H1 (cell line): Measurements from ENCODE around the gene FDXACB1. TPM values are rescaled to one million over a fixed set of nuclear protein-coding genes. Genes with fewer than 3 reads are reported as not detected.

Source experiments
- CHD7 ChIP-seq: fragments of 300-600 bp; sonication (generic); IDR thresholded peaks from 2 replicates; pipeline ENCODE4 v1.7.1; 2012; ENCODE audit warnings: low read length, moderate library complexity, mild to moderate bottlenecking, inconsistent platforms; ENCODE audit not compliant: insufficient replicate concordance
- EZH2 ChIP-seq: fragments of 200-600 bp; sonication (generic); IDR thresholded peaks from 2 replicates; pipeline ENCODE4 v1.7.1; 2012; ENCODE audit warnings: low read depth, mild to moderate bottlenecking, moderate library complexity, low read length, inconsistent platforms; ENCODE audit not compliant: severe bottlenecking
- JUN ChIP-seq: IDR thresholded peaks from 2 replicates; pipeline ENCODE4 v1.6.1; 2011; ENCODE audit warnings: low read depth, mild to moderate bottlenecking, improper control_type of control experiment, low read length
- TEAD4 ChIP-seq: IDR thresholded peaks from 2 replicates; pipeline ENCODE4 v1.6.1; 2012; ENCODE audit warnings: low read depth, low read length, inconsistent platforms, mixed read lengths
- polyA plus RNA-seq, 7 experiments: library from polyadenylated mRNA; depleted of rRNA in 3 of 7; stranded (reverse) in 5 of 7; unstranded in 2 of 7; fragments of >200 nt in 5 of 7; fragments of 200-250 nt in 2 of 7; gene quantifications; 1 replicate in 5 of 7; 2 replicates in 1 of 7; 4 replicates in 1 of 7; pipeline versions ENCODE4 v1.2.1 to v1.2.3, GENCODE V29; 2011 to 2013; ENCODE audit warnings: missing spikeins in 2 of 7, mixed read lengths in 2 of 7
- total RNA-seq: library from RNA; stranded (reverse); fragmentation: NEBNext Ultra II Directional; extraction: Animal tissue kit (Norgen Biotek cat#: 25700); gene quantifications from 2 replicates; pipeline ENCODE4 v1.2.1, GENCODE V29; 2021
- TF ChIP-seq, protein P1 (sequence below): IDR thresholded peaks from 2 replicates; pipeline ENCODE4 v1.6.1; 2012; ENCODE audit warnings: inconsistent platforms

The FDXACB1 gene
- total and polyA plus RNA-seq, 2 of the 8 experiments (the other 6 are each of a cell fraction or from before 2014, with no cell fraction given), result 1.4 to 2.3 TPM

DNA sequence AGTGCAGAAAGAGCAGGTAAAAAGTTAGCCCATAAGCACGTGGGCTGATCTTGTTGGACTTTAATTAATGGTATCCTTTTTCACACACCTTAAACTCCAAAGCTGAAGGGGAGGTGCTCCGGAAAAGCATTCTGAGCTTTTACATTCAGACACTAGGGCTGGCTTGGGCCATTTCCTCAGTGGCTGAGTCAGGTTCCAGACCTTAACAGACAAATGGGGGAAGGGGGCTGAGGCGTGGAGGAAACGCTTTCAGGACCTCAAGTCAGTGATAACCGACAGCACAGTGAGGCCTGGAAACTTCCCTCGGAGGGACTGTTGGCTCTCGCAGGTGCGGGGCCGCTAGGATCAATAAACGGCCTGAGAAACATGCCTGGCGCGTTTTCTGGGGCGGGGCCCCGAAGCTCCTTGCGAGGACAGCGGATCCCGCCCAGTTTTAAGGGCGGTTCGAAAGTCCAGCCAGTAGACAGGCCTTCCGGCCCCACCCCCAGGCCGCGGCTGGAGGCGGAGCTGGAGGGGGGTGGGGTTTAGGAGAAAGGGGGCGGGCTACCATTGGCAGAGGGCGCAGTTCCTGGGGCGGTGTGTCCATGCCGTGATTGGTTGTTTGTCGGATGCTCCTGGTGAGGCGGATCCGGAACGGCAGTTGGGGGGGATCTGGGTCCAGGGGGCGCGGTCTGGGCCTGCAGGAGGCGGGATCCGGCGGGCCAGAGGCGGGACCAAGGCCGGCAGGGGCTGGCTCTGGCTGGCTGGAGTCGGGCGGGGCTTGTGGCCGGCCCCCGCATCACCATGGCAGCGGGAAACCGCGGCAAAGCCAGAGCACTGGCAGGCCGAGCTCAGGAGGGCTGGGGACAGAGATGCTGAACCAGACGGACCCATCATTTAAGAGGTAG lies 47.8 kb upstream of the FDXACB1 start (continued):
- TF ChIP-seq JUN (peak; percentile 89), TEAD4 (no peak), CHD7 (no peak), EZH2 (no peak)
- TF ChIP-seq, protein P1, sequence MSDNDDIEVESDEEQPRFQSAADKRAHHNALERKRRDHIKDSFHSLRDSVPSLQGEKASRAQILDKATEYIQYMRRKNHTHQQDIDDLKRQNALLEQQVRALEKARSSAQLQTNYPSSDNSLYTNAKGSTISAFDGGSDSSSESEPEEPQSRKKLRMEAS, result peak; percentile 51; the same call in 1 of the 2 replicates
